CD14-positive monocyte (primary cell): ENCODE measurements around the gene TBC1D13. TPM values are rescaled to one million over a fixed set of nuclear protein-coding genes. Genes with fewer than 3 reads are reported as not detected.

Experiments used
- DNase-seq, 3 donors: peaks; one replicate each; pipeline ENCODE4 v3.0.0-alpha.2; 2011 to 2022
- H2AFZ ChIP-seq: 2 replicates; pipeline ENCODE4 v1.6.0; 2012; ENCODE audit warnings: mild to moderate bottlenecking, low read depth, low read length, inconsistent platforms; ENCODE audit not compliant: insufficient read depth, poor library complexity, severe bottlenecking
- H3K27ac ChIP-seq, 2 donors: 1 replicate in 1 of 2; 2 replicates in 1 of 2; pipeline ENCODE4 v1.5.1; 2012 to 2013; ENCODE audit warnings: low read length in 2 of 2, control low read depth in 1 of 2, inconsistent platforms in 1 of 2, low read depth in 1 of 2, mild to moderate bottlenecking in 1 of 2
- H3K27me3 ChIP-seq, 2 donors: one replicate each; pipeline versions ENCODE4 v1.6.0 to v1.6.1; 2011 to 2013; ENCODE audit warnings: low read length in 2 of 2; ENCODE audit not compliant: control insufficient read depth in 2 of 2, insufficient read depth in 2 of 2
- H3K36me3 ChIP-seq, 2 donors: replicated peaks in 1 of 2; 1 replicate in 1 of 2; 2 replicates in 1 of 2; pipeline versions ENCODE4 v1.5.1 to v1.6.1; 2012 to 2013; ENCODE audit warnings: low read length in 2 of 2, control low read depth in 1 of 2, inconsistent platforms in 1 of 2, mild to moderate bottlenecking in 1 of 2; ENCODE audit not compliant: insufficient read depth in 2 of 2, control insufficient read depth in 1 of 2
- H3K4me1 ChIP-seq, 2 donors: 1 replicate in 1 of 2; 2 replicates in 1 of 2; pipeline versions ENCODE4 v1.5.1 to v1.6.1; 2012 to 2013; ENCODE audit warnings: low read length in 2 of 2, control low read depth in 1 of 2, inconsistent platforms in 1 of 2, mild to moderate bottlenecking in 1 of 2, moderate library complexity in 1 of 2; ENCODE audit not compliant: insufficient read depth in 2 of 2, control insufficient read depth in 1 of 2
- H3K4me2 ChIP-seq: replicated peaks from 2 replicates; pipeline ENCODE3; 2012; ENCODE audit warnings: low read length, moderate library complexity, mild to moderate bottlenecking; ENCODE audit not compliant: poor library complexity, severe bottlenecking; ENCODE audit errors: extremely low read depth
- H3K4me3 ChIP-seq, 3 experiments: fragments of 200-600 bp in 1 of 3; sonication (generic) in 1 of 3; replicated peaks in 1 of 3; 1 replicate in 2 of 3; 2 replicates in 1 of 3; pipeline ENCODE4 v1.5.1; 2011 to 2013; ENCODE audit warnings: low read length in 3 of 3, mild to moderate bottlenecking in 3 of 3, control low read depth in 2 of 3, low read depth in 2 of 3, inconsistent platforms in 1 of 3, moderate library complexity in 1 of 3
- H3K79me2 ChIP-seq: 2 replicates; pipeline ENCODE4 v1.6.0; 2012; ENCODE audit warnings: mild to moderate bottlenecking, control low read depth, inconsistent platforms, low read length, moderate library complexity; ENCODE audit not compliant: insufficient read depth
- H3K9ac ChIP-seq: 2 replicates; pipeline ENCODE4 v1.6.0; 2017; ENCODE audit warnings: low read length, mild to moderate bottlenecking; ENCODE audit not compliant: insufficient read depth, poor library complexity, severe bottlenecking
- H3K9me3 ChIP-seq, 2 donors: replicated peaks in 1 of 2; 1 replicate in 1 of 2; 2 replicates in 1 of 2; pipeline versions ENCODE4 v1.5.1 to v1.6.1; 2012 to 2013; ENCODE audit warnings: low read length in 2 of 2, control low read depth in 1 of 2; ENCODE audit not compliant: control insufficient read depth in 1 of 2, insufficient read depth in 1 of 2
- H4K20me1 ChIP-seq: 2 replicates; pipeline ENCODE4 v1.6.0; 2012; ENCODE audit warnings: mild to moderate bottlenecking, low read length, control low read depth, moderate library complexity; ENCODE audit not compliant: insufficient read depth
- H3K27ac Mint-ChIP-seq, 7 donors: one replicate each; pipeline ENCODE4 v1.8.0; 2020; ENCODE audit warnings: mild to moderate bottlenecking in 7 of 7, mixed read lengths in 7 of 7, moderate library complexity in 6 of 7, inconsistent platforms in 2 of 7
- H3K27me3 Mint-ChIP-seq, 3 donors: one replicate each; pipeline ENCODE4 v1.8.0; 2021 to 2022; ENCODE audit warnings: low read depth in 3 of 3, mild to moderate bottlenecking in 3 of 3, mixed read lengths in 3 of 3, moderate library complexity in 3 of 3, inconsistent platforms in 1 of 3
- H3K36me3 Mint-ChIP-seq, 2 donors: one replicate each; pipeline ENCODE4 v1.8.0; 2020; ENCODE audit warnings: mixed read lengths in 2 of 2, inconsistent platforms in 1 of 2, mild to moderate bottlenecking in 1 of 2
- H3K4me1 Mint-ChIP-seq: one replicate; pipeline ENCODE4 v1.8.0; 2020; ENCODE audit warnings: mild to moderate bottlenecking, mixed read lengths
- H3K4me3 Mint-ChIP-seq, 2 donors: one replicate each; pipeline ENCODE4 v1.8.0; 2020; ENCODE audit warnings: mild to moderate bottlenecking in 2 of 2, mixed read lengths in 2 of 2, moderate library complexity in 1 of 2
- H3K9me3 Mint-ChIP-seq, 7 donors: one replicate each; pipeline ENCODE4 v1.8.0; 2020 to 2022; ENCODE audit warnings: mixed read lengths in 7 of 7, mild to moderate bottlenecking in 6 of 7, moderate library complexity in 6 of 7, inconsistent platforms in 2 of 7
- WGBS: methylation state at CpG from one replicate; pipeline ENCODE4 v1.1.5; 2013; ENCODE audit warnings: missing lambda C conversion rate; ENCODE audit not compliant: insufficient coverage; 5-methylcytosine and 5-hydroxymethylcytosine counted together
- intact Hi-C, 2 donors: fragments of 100-400 bp; cut with micrococcal nuclease; formaldehyde crosslinking; loops; one replicate each; pipeline versions ENCODE4 v1.15.0 to v1.15.1; 2023
- polyA plus RNA-seq, 3 donors: library from polyadenylated mRNA; depleted of rRNA in 1 of 3; unstranded in 2 of 3; stranded (reverse) in 1 of 3; fragments of 300-500 nt in 2 of 3; fragments of >200 nt in 1 of 3; fragmentation: Illumina TruSeq in 2 of 3; gene quantifications; 1 replicate in 2 of 3; 2 replicates in 1 of 3; pipeline ENCODE4 v1.2.3, GENCODE V29; 2012 to 2021
- TF ChIP-seq, protein P1 (sequence below): fragments of 200-600 bp; IDR thresholded peaks from one replicate; pipeline ENCODE4 v1.8.0; 2022; ENCODE audit warnings: antibody characterized with exemption, mild to moderate bottlenecking

Gene TBC1D13
- polyA plus RNA-seq, 3 donors, result 9.9 to 16.8 (median 13.8) TPM

DNA sequence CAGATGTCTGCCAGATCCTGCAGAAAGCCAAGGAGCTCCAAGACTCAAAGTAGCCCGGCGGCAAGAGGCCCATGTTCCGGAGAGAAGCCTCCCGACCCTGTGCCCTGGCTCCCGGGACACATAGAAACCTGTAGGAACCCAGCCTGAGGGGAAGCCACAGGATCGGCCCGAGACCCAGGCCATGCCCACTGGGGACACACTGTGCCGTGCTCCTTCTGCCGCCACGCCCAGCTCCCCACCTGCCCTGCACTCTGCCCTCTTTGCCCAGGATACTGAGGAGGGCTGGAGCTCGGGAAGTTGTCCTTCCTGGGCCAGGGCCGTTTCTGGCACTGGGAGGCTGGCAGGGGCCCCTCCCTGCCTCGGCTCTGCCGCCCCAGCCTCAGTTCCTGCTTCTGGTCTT is 20.8 kb downstream of the TBC1D13 start:
- intact Hi-C loops, result loop anchor here in 1 of 2 donors (10.0 kb wide), 1 partner anchor 63 kb away; no protein-coding TSS in a partner anchor
- H3K4me3 ChIP-seq, result no peak overlapping the region
- H3K4me2 ChIP-seq, result no peak overlapping the region
- H3K79me2 ChIP-seq, result no peaks in the 10 kb centered on the region
- H4K20me1 ChIP-seq, result no peaks in the 10 kb centered on the region
- peaks cover 43 to 59% of the 10 kb centered on the region in 2 donors for H3K36me3 Mint-ChIP-seq
- TF ChIP-seq, protein P1, sequence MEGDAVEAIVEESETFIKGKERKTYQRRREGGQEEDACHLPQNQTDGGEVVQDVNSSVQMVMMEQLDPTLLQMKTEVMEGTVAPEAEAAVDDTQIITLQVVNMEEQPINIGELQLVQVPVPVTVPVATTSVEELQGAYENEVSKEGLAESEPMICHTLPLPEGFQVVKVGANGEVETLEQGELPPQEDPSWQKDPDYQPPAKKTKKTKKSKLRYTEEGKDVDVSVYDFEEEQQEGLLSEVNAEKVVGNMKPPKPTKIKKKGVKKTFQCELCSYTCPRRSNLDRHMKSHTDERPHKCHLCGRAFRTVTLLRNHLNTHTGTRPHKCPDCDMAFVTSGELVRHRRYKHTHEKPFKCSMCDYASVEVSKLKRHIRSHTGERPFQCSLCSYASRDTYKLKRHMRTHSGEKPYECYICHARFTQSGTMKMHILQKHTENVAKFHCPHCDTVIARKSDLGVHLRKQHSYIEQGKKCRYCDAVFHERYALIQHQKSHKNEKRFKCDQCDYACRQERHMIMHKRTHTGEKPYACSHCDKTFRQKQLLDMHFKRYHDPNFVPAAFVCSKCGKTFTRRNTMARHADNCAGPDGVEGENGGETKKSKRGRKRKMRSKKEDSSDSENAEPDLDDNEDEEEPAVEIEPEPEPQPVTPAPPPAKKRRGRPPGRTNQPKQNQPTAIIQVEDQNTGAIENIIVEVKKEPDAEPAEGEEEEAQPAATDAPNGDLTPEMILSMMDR, result no peak
- H2AFZ ChIP-seq, result no peak overlapping the region
- no peak overlapping the region for H3K27ac Mint-ChIP-seq
- H3K9ac ChIP-seq, result no peak overlapping the region
- no peak overlapping the region for H3K4me3 Mint-ChIP-seq
- H3K27ac ChIP-seq, result no peak overlapping the region
- H3K4me1 ChIP-seq, result no peaks in the 10 kb centered on the region
- DNase-seq, result no peak
- no peaks in the 10 kb centered on the region for H3K9me3 Mint-ChIP-seq
- WGBS, result 88% methylated on average over 14 of the region's 14 CpGs
- peaks cover 0 to 4% (median 0%) of the 10 kb centered on the region in 3 donors for H3K27me3 Mint-ChIP-seq
- H3K27me3 ChIP-seq, result no peaks in the 10 kb centered on the region
- H3K9me3 ChIP-seq, result no peaks in the 10 kb centered on the region
- H3K36me3 ChIP-seq, result peaks cover 43 to 70% of the 10 kb centered on the region in 2 donors
- H3K4me1 Mint-ChIP-seq, result no peaks in the 10 kb centered on the region

DNA sequence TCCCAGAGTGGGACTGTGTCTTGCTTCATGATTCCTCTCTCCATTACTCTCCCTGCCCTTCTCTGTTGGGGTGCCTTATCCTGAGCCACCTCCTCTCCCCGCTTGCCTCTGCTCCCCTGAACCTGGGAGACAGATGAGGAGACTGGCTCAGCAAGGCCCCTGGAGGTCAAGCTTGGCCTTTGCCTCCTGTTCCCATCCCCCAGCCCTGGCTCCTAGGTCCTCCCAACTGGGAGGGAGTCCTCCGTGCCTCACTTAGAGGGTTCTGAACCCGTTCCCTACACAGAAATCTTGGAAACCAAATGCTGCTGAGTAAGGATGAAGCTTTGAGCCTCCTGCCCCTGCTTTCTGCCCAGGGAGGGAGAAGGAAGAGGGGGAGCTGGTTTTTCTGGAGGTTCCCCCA is 21.5 kb downstream of the TBC1D13 start:
- Histone ChIP-seq H3K36me3 (peaks cover 36 to 63% of the 10 kb centered on the region in 2 donors), H4K20me1 (no peaks in the 10 kb centered on the region), H3K27me3 (no peaks in the 10 kb centered on the region), H3K9me3 (no peaks in the 10 kb centered on the region), H3K79me2 (no peaks in the 10 kb centered on the region), H3K9ac (no peak overlapping the region), H3K27ac (no peak overlapping the region), H3K4me3 (no peak overlapping the region), H3K4me2 (no peak overlapping the region), H2AFZ (no peak overlapping the region), H3K4me1 (no peaks in the 10 kb centered on the region)
- intact Hi-C loops, result loop anchor here in 1 of 2 donors (10.0 kb wide), 1 partner anchor 64 kb away; no protein-coding TSS in a partner anchor
- TF ChIP-seq, protein P1, result no peak
- Mint-ChIP-seq H3K4me1 (no peaks in the 10 kb centered on the region), H3K4me3 (no peak overlapping the region), H3K27me3 (peaks cover 0 to 4% (median 0%) of the 10 kb centered on the region in 3 donors), H3K36me3 (peaks cover 35 to 52% of the 10 kb centered on the region in 2 donors), H3K9me3 (no peaks in the 10 kb centered on the region), H3K27ac (peak overlapping the region in 1 of 7 donors; percentile 57)
- WGBS, result 100% methylated on average over 1 of the region's 3 CpGs
- DNase-seq, result no peak
